B cell (primary cell): ENCODE results near the gene NSUN6. TPM values are rescaled to one million over a fixed set of nuclear protein-coding genes. Genes with fewer than 3 reads are reported as not detected.

Source experiments
- ATAC-seq: fragments of 200-7000 bp; cut with Tn5 transposase; one replicate; pipeline ENCODE4 v1.10.0; 2021; ENCODE audit warnings: low read depth, mild to moderate bottlenecking, moderate number of reproducible peaks, moderate library complexity
- CTCF ChIA-PET: fragments of 350-600 bp; sonication (Branson Sonifier 250); formaldehyde crosslinking; loops from one replicate; lab custom pipeline; 2021; ENCODE audit warnings: antibody characterized with exemption, inconsistent platforms; lab: Charles Lee
- POLR2A ChIA-PET: fragments of 350-600 bp; sonication (Branson Sonifier 250); formaldehyde crosslinking; loops from one replicate; lab custom pipeline; 2021; ENCODE audit warnings: antibody characterized with exemption; lab: Charles Lee
- DNase-seq: peaks from one replicate; pipeline ENCODE4 v3.0.0; 2013
- H2AFZ ChIP-seq: 2 replicates; pipeline ENCODE4 v1.6.1; 2012; ENCODE audit warnings: mild to moderate bottlenecking, low read depth, low read length; ENCODE audit not compliant: insufficient read depth, poor library complexity, severe bottlenecking
- H3K27ac ChIP-seq, 2 donors: 1 replicate in 1 of 2; 2 replicates in 1 of 2; pipeline ENCODE4 v1.5.1; 2012 to 2013; ENCODE audit warnings: low read length in 2 of 2, mild to moderate bottlenecking in 2 of 2, moderate library complexity in 1 of 2
- H3K27me3 ChIP-seq, 4 experiments: fragments of 200-600 bp in 1 of 4; sonication (generic) in 1 of 4; replicated peaks in 1 of 4; 1 replicate in 2 of 4; 2 replicates in 2 of 4; pipeline versions ENCODE4 v1.6.1 to v1.7.0; 2013 to 2016; ENCODE audit warnings: low read length in 3 of 4, mild to moderate bottlenecking in 2 of 4, mixed read lengths in 1 of 4, moderate library complexity in 1 of 4; ENCODE audit not compliant: insufficient read depth in 4 of 4, control insufficient read depth in 3 of 4; ENCODE audit errors: control extremely low read depth in 1 of 4
- H3K36me3 ChIP-seq, 2 experiments: replicated peaks in 1 of 2; 1 replicate in 1 of 2; 2 replicates in 1 of 2; pipeline versions ENCODE4 v1.6.1 to v1.7.1; 2013; ENCODE audit warnings: low read length in 1 of 2; ENCODE audit not compliant: insufficient read depth in 2 of 2, control insufficient read depth in 1 of 2; ENCODE audit errors: control extremely low read depth in 1 of 2, extremely low read depth in 1 of 2
- H3K4me1 ChIP-seq, 2 donors: fragments of 200-600 bp in 1 of 2; sonication (generic) in 1 of 2; 1 replicate in 1 of 2; 2 replicates in 1 of 2; pipeline versions ENCODE4 v1.5.1 to v1.6.1; 2013 to 2017; ENCODE audit warnings: low read length in 2 of 2; ENCODE audit not compliant: control insufficient read depth in 2 of 2, insufficient read depth in 2 of 2
- H3K4me2 ChIP-seq: replicated peaks from 2 replicates; pipeline ENCODE3; 2012; ENCODE audit warnings: mild to moderate bottlenecking, low read depth, low read length; ENCODE audit not compliant: poor library complexity, severe bottlenecking
- H3K4me3 ChIP-seq, 5 experiments: fragments of 200-600 bp in 1 of 5; sonication (generic) in 1 of 5; 1 replicate in 3 of 5; 2 replicates in 2 of 5; pipeline versions ENCODE4 v1.5.1 to v1.7.0; 2011 to 2016; ENCODE audit warnings: low read length in 4 of 5, mild to moderate bottlenecking in 4 of 5, low read depth in 2 of 5, control low read depth in 1 of 5, moderate library complexity in 1 of 5; ENCODE audit not compliant: insufficient read depth in 1 of 5; ENCODE audit errors: control extremely low read depth in 1 of 5, extremely low read depth in 1 of 5
- H3K79me2 ChIP-seq: fragments of 200-600 bp; sonication (generic); one replicate; pipeline ENCODE4 v1.6.0; 2016; ENCODE audit warnings: low read length; ENCODE audit not compliant: control insufficient read depth, insufficient read depth
- H3K9ac ChIP-seq: fragments of 200-600 bp; sonication (generic); 2 replicates; pipeline ENCODE4 v1.6.1; 2017; ENCODE audit warnings: mild to moderate bottlenecking, low read length, moderate library complexity
- H3K9me3 ChIP-seq, 3 donors: one replicate each; pipeline versions ENCODE4 v1.6.1 to v1.7.1; 2013; ENCODE audit warnings: low read length in 2 of 3; ENCODE audit not compliant: control insufficient read depth in 2 of 3, insufficient read depth in 1 of 3; ENCODE audit errors: control extremely low read depth in 1 of 3
- H4K20me1 ChIP-seq: 2 replicates; pipeline ENCODE4 v1.6.0; 2012; ENCODE audit warnings: mild to moderate bottlenecking, low read length; ENCODE audit not compliant: insufficient read depth, control insufficient read depth, poor library complexity, severe bottlenecking
- H3K27ac Mint-ChIP-seq: one replicate; pipeline ENCODE4 v1.8.0; 2021; ENCODE audit warnings: mixed read lengths
- H3K27me3 Mint-ChIP-seq: one replicate; pipeline ENCODE4 v1.8.0; 2021; ENCODE audit warnings: mixed read lengths
- H3K4me1 Mint-ChIP-seq: one replicate; pipeline ENCODE4 v1.8.0; 2021; ENCODE audit warnings: mixed read lengths
- H3K4me3 Mint-ChIP-seq: one replicate; pipeline ENCODE4 v1.8.0; 2021; ENCODE audit warnings: mixed read lengths
- H3K9me3 Mint-ChIP-seq: one replicate; pipeline ENCODE4 v1.8.0; 2022; ENCODE audit warnings: mixed read lengths; ENCODE audit not compliant: insufficient read depth
- EZH2 ChIP-seq: IDR thresholded peaks from 2 replicates; pipeline ENCODE4 v1.6.1; 2012; ENCODE audit warnings: borderline replicate concordance, low read depth, mild to moderate bottlenecking, moderate library complexity, low read length; ENCODE audit not compliant: insufficient read depth, poor library complexity, severe bottlenecking
- WGBS: methylation state at CpG from one replicate; pipeline ENCODE4 v1.1.5; 2013; ENCODE audit warnings: missing lambda C conversion rate; ENCODE audit not compliant: insufficient coverage; 5-methylcytosine and 5-hydroxymethylcytosine counted together
- intact Hi-C: fragments of 100-400 bp; cut with micrococcal nuclease; formaldehyde crosslinking; loops from one replicate; pipeline ENCODE4 v1.10.0; 2022
- polyA plus RNA-seq: library from polyadenylated mRNA; depleted of rRNA; stranded (reverse); fragments of >200 nt; gene quantifications from 2 replicates; pipeline ENCODE4 v1.2.3, GENCODE V29; 2012
- total RNA-seq, 2 donors: library from RNA; stranded (reverse); fragments of 120-200 nt in 1 of 2; gene quantifications; 1 replicate in 1 of 2; 2 replicates in 1 of 2; pipeline versions ENCODE4 v1.2.3 to v1.2.4, GENCODE V29; 2013 to 2022
- TF ChIP-seq, protein P1 (sequence below): fragments of 200-600 bp; IDR thresholded peaks from one replicate; pipeline ENCODE4 v1.8.0; 2022; ENCODE audit warnings: antibody characterized with exemption, mild to moderate bottlenecking

The NSUN6 gene
- total and polyA plus RNA-seq, 2 donors (not counting 1 experiment from before 2014, with no cell fraction given): 13.4 to 27.9 TPM

DNA sequence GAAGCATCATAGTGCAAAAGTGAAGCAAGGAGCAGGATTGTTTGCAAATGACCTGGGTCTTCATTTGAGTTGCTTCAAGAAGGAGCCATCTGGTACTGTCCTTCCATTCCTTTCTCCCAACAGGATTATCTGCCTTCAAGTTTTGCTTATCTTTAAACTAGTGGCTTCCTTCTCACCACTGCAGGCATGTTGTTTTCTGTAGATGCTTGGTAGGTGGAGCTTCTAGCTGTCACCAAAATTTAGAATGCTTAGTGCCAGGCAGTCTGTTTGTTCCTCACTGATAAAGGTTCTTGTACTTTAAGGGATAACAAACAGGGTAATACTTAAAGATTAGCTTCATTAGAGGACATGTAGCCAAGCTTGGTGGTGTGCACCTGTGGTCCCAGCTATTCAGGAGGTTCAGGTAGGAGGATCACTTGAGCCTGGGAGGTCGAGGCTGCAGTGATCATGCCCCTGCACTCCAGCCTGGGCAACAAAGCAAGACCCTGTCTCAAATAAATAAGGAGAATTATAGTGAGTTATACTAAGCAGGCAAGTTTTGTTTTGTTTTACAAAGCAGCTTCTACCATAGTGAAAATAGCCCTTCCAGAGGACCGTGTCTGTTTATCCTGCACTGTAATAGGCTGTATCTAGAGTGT, 13.6 kb upstream of the NSUN6 start:
- Histone ChIP-seq H4K20me1 (peaks cover 35% of the 10 kb centered on the region), H3K4me2 (no peak overlapping the region), H3K4me3 (no peak overlapping the region), H3K27ac (no peak overlapping the region), H3K9ac (no peak overlapping the region), H3K4me1 (peaks cover 15 to 19% of the 10 kb centered on the region in 2 donors), H3K9me3 (no peaks in the 10 kb centered on the region), H3K36me3 (peaks cover 3 to 14% of the 10 kb centered on the region in 2 experiments), H3K27me3 (no peaks in the 10 kb centered on the region), H3K79me2 (peaks cover 80% of the 10 kb centered on the region), H2AFZ (no peak overlapping the region)
- Mint-ChIP-seq H3K4me1 (peaks cover 40% of the 10 kb centered on the region), H3K4me3 (no peak overlapping the region), H3K9me3 (no peaks in the 10 kb centered on the region), H3K27ac (no peak overlapping the region), H3K27me3 (no peaks in the 10 kb centered on the region)
- no peak for DNase-seq
- intact Hi-C loops: no loop called here
- TF ChIP-seq EZH2: no peak
- TF ChIP-seq, protein P1, sequence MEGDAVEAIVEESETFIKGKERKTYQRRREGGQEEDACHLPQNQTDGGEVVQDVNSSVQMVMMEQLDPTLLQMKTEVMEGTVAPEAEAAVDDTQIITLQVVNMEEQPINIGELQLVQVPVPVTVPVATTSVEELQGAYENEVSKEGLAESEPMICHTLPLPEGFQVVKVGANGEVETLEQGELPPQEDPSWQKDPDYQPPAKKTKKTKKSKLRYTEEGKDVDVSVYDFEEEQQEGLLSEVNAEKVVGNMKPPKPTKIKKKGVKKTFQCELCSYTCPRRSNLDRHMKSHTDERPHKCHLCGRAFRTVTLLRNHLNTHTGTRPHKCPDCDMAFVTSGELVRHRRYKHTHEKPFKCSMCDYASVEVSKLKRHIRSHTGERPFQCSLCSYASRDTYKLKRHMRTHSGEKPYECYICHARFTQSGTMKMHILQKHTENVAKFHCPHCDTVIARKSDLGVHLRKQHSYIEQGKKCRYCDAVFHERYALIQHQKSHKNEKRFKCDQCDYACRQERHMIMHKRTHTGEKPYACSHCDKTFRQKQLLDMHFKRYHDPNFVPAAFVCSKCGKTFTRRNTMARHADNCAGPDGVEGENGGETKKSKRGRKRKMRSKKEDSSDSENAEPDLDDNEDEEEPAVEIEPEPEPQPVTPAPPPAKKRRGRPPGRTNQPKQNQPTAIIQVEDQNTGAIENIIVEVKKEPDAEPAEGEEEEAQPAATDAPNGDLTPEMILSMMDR: no peak
- ChIA-PET CTCF (interaction anchor here (0.6 kb wide), 1 partner anchor 995 kb away, joined by 7 read pairs; no protein-coding TSS in a partner anchor), POLR2A (no interaction called here)
- WGBS: no CpG with 5 or more reads among the region's 2 CpGs
- no peak for ATAC-seq

DNA sequence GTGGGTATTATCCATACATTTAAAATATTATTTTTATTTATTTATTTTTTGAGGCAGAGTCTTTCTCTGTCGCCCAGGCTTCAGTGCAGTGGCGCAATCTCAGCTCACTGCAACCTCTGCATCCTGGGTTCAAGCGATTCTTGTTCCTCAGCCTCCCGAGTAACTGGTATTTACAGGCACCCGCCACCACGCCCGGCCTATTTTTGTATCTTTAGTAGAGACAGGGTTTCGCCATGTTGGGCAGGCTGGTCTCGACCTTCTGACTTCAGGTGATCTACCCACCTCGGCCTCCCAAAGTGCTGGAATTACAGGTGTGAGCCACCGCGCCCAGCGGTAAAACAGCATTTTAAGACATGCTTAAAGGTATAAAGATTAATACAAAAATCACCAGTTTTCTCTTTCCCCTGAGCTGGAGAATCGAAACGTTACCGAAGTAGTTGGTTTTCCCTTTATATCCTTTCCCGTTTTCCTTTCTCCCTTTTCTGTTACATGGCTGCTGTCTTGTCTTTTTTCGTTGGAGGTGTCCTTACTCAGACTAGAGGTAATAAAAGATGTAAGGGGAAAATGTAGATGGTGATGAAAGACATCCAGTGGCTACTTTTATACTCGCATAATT, 9.5 kb upstream of the NSUN6 start:
- ChIA-PET POLR2A (no interaction called here), CTCF (no interaction called here)
- Mint-ChIP-seq H3K4me1 (peaks cover 51% of the 10 kb centered on the region), H3K27ac (no peak overlapping the region), H3K27me3 (no peaks in the 10 kb centered on the region), H3K4me3 (peak overlapping the region; percentile 56), H3K9me3 (no peaks in the 10 kb centered on the region)
- Histone ChIP-seq H3K4me2 (peak overlapping the region; percentile 88), H3K36me3 (peaks cover 0 to 1% of the 10 kb centered on the region in 2 experiments), H3K9me3 (no peaks in the 10 kb centered on the region), H4K20me1 (peaks cover 22% of the 10 kb centered on the region), H3K27me3 (no peaks in the 10 kb centered on the region), H3K27ac (no peak overlapping the region), H3K79me2 (peaks cover 74% of the 10 kb centered on the region), H3K4me3 (peak overlapping the region in 1 of 5 experiments; percentile 93), H2AFZ (no peak overlapping the region), H3K4me1 (peaks cover 25 to 27% of the 10 kb centered on the region in 2 donors), H3K9ac (no peak overlapping the region)
- 90% methylated on average over 4 of the region's 19 CpGs for WGBS
- intact Hi-C loops: no loop called here
- ATAC-seq (no peak), DNase-seq (no peak)
- no peak for TF ChIP-seq EZH2
- TF ChIP-seq, protein P1: no peak
